PC-9 (cell line): ENCODE data around the gene WNT7A. TPM values are rescaled to one million over a fixed set of nuclear protein-coding genes. Genes with fewer than 3 reads are reported as not detected.

ENCODE experiments used
- BruUV-seq: library from RNA; stranded (reverse); fragments of 400-500 nt; replicated peaks from 2 replicates; lab custom pipeline; 2021; lab: Mats Ljungman, UMichigan
- CTCF ChIA-PET: fragments of 300-600 bp; sonication (Branson Sonifier 250); formaldehyde crosslinking; loops from one replicate; lab custom pipeline; 2022; ENCODE audit warnings: antibody characterized with exemption; lab: Charles Lee
- POLR2A ChIA-PET: fragments of 300-600 bp; sonication (Branson Sonifier 250); formaldehyde crosslinking; loops from one replicate; lab custom pipeline; 2022; ENCODE audit warnings: antibody characterized with exemption; ENCODE audit not compliant: unreplicated experiment; lab: Charles Lee
- DNase-seq, 2 experiments: peaks; one replicate each; pipeline versions ENCODE4 v3.0.0 to v3.0.0-alpha.2; 2015 to 2022; ENCODE audit warnings: mixed read lengths in 1 of 2
- H2AFZ ChIP-seq: fragments of 200-600 bp; sonication (generic); 2 replicates; pipeline ENCODE4 v1.8.1; 2017; ENCODE audit warnings: antibody characterized with exemption
- H3F3A ChIP-seq: fragments of 200-600 bp; sonication (generic); 2 replicates; pipeline ENCODE4 v1.8.1; 2017; ENCODE audit warnings: antibody characterized with exemption, mild to moderate bottlenecking, low read depth; ENCODE audit not compliant: insufficient read depth
- H3K27ac ChIP-seq: fragments of 200-600 bp; sonication (generic); 2 replicates; pipeline ENCODE4 v1.6.1; 2016; ENCODE audit warnings: mixed run types
- H3K27me3 ChIP-seq: fragments of 200-600 bp; sonication (generic); 2 replicates; pipeline ENCODE4 v1.6.1; 2016; ENCODE audit warnings: low read depth, mixed run types; ENCODE audit not compliant: insufficient read depth
- H3K36me3 ChIP-seq: fragments of 200-600 bp; sonication (generic); 2 replicates; pipeline ENCODE4 v1.6.1; 2016; ENCODE audit warnings: low read depth, mixed run types
- H3K4me1 ChIP-seq: fragments of 200-600 bp; sonication (generic); replicated peaks from 2 replicates; pipeline ENCODE4 v1.6.1; 2016; ENCODE audit warnings: mixed run types; ENCODE audit not compliant: insufficient read depth
- H3K4me2 ChIP-seq: fragments of 200-600 bp; sonication (generic); 2 replicates; pipeline ENCODE4 v1.6.1; 2017; ENCODE audit warnings: mixed run types
- H3K4me3 ChIP-seq: fragments of 200-600 bp; sonication (generic); 2 replicates; pipeline ENCODE4 v1.6.1; 2016; ENCODE audit warnings: mixed run types
- H3K79me2 ChIP-seq: fragments of 200-600 bp; sonication (generic); 2 replicates; pipeline ENCODE4 v1.6.1; 2017; ENCODE audit warnings: low read depth, mixed run types
- H3K9me2 ChIP-seq: fragments of 200-600 bp; sonication (generic); 2 replicates; pipeline ENCODE4 v1.8.1; 2017; ENCODE audit warnings: mild to moderate bottlenecking; ENCODE audit not compliant: insufficient read depth
- H3K9me3 ChIP-seq: fragments of 200-600 bp; sonication (generic); 2 replicates; pipeline ENCODE4 v1.8.1; 2016; ENCODE audit warnings: low read depth; ENCODE audit not compliant: insufficient read depth
- H4K20me1 ChIP-seq: fragments of 200-600 bp; sonication (generic); 2 replicates; pipeline ENCODE4 v1.8.1; 2017; ENCODE audit not compliant: insufficient read depth
- CTCF ChIP-seq: fragments of 200-600 bp; sonication (generic); conservative IDR thresholded peaks from 2 replicates; pipeline ENCODE4 v1.6.1; 2017; ENCODE audit warnings: mixed run types, antibody characterized with exemption, mild to moderate bottlenecking, moderate library complexity
- EZH2 ChIP-seq: fragments of 200-600 bp; sonication (generic); IDR thresholded peaks from 2 replicates; pipeline ENCODE4 v1.8.0; 2017; ENCODE audit warnings: antibody characterized with exemption, low read depth
- intact Hi-C: fragments of 100-400 bp; cut with micrococcal nuclease; formaldehyde crosslinking; loops from one replicate; pipeline ENCODE4 v1.10.0; 2022; ENCODE audit not compliant: unreplicated experiment
- total RNA-seq: library from RNA; stranded (reverse); gene quantifications from 2 replicates; pipeline ENCODE4 v1.2.3, GENCODE V29; 2021

Gene WNT7A
- total RNA-seq, 1 experiment from 2014 or later = 6.3 TPM

DNA sequence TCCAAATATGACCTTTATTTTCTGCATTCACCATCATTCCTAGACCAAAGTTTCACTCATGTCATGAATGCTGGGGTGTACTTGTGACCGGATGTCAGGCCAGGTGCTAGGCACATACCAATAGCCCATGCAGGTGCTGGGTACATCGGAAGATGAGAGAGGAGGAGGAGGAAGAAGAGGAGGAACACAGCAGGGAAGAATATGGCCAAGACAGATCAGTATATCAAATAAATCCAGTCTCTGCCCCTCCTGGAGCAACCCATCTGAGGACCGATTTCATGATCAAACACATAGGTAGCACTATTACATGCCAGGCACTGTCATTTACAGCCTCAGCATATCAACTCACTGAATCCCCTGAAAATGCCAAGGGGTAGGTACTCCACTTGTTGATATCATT, 3.0 kb upstream of the WNT7A start:
- Histone ChIP-seq H4K20me1 (no peaks in the 10 kb centered on the region), H3K4me1 (peaks cover 8% of the 10 kb centered on the region), H3K4me2 (no peak overlapping the region), H3K79me2 (peaks cover 16% of the 10 kb centered on the region), H3K9me3 (no peaks in the 10 kb centered on the region), H3F3A (no peaks in the 10 kb centered on the region; the same call in 1 of the 2 replicates), H3K4me3 (no peak overlapping the region), H3K36me3 (no peaks in the 10 kb centered on the region), H3K27ac (no peak overlapping the region), H2AFZ (no peak overlapping the region), H3K9me2 (no peaks in the 10 kb centered on the region), H3K27me3 (no peaks in the 10 kb centered on the region)
- CTCF ChIA-PET = interaction anchor here (3.8 kb wide), 1 partner anchor 225 kb away, joined by 37 read pairs; no protein-coding TSS in a partner anchor
- no peak for DNase-seq
- no TSS peak for BruUV-seq
- intact Hi-C loops = loop anchor here (10.0 kb wide), 1 partner anchor 1008 kb away; no protein-coding TSS in a partner anchor
- POLR2A ChIA-PET = no interaction called here
- TF ChIP-seq EZH2 (no peak), CTCF (no peak)

- BruUV-seq = no TSS peak
- peaks cover 11% of the 10 kb centered on the region; the same call in 1 of the 2 replicates for H3F3A ChIP-seq
- intact Hi-C loops = loop anchor here (2.0 to 10.0 kb wide), 2 partner anchors 117 to 1007 kb away; no protein-coding TSS in a partner anchor
- TF ChIP-seq EZH2 = no peak
- no peaks in the 10 kb centered on the region for H4K20me1 ChIP-seq
- DNase-seq = no peak
- H3K9me2 ChIP-seq = no peaks in the 10 kb centered on the region
- H3K36me3 ChIP-seq = no peaks in the 10 kb centered on the region
- H3K4me2 ChIP-seq = no peak overlapping the region
- no peaks in the 10 kb centered on the region for H3K9me3 ChIP-seq
- H3K27ac ChIP-seq = no peak overlapping the region
- H3K4me3 ChIP-seq = no peak overlapping the region
- no peak overlapping the region for H2AFZ ChIP-seq
- peaks cover 27% of the 10 kb centered on the region for H3K79me2 ChIP-seq
- H3K27me3 ChIP-seq = no peaks in the 10 kb centered on the region
- ChIA-PET POLR2A (no interaction called here), CTCF (interaction anchor here (0.5 to 3.8 kb wide), 5 partner anchors 9 to 402 kb away, joined by 3 to 37 read pairs (median 7); partner anchors contain the start of gene HDAC11)
- H3K4me1 ChIP-seq = peaks cover 19% of the 10 kb centered on the region
These were observed 1.9 kb upstream of the WNT7A start for GRCh38 chr3:13881536-13882410.

GRCh38 chr3:13880811-13881156, 913 bp upstream of the WNT7A start:
- H3K4me3 ChIP-seq = peak overlapping the region; percentile 85
- H3F3A ChIP-seq = peaks cover 12% of the 10 kb centered on the region; the same call in 1 of the 2 replicates
- no TSS peak for BruUV-seq
- intact Hi-C loops = loop anchor here (1.0 to 10.0 kb wide), 3 partner anchors 116 to 1006 kb away; no protein-coding TSS in a partner anchor
- no peaks in the 10 kb centered on the region for H3K9me3 ChIP-seq
- peak overlapping the region; percentile 99 for H3K4me2 ChIP-seq
- H3K27me3 ChIP-seq = no peaks in the 10 kb centered on the region
- CTCF ChIA-PET = interaction anchor here (0.6 to 3.8 kb wide), 8 partner anchors 10 to 401 kb away, joined by 3 to 37 read pairs (median 6); partner anchors contain the start of gene HDAC11
- POLR2A ChIA-PET = interaction anchor here (0.6 to 0.8 kb wide), 3 partner anchors 100 to 385 kb away, joined by 4 to 12 read pairs (median 5); no protein-coding TSS in a partner anchor
- TF ChIP-seq EZH2 (no peak), CTCF (peak; percentile 52)
- H3K36me3 ChIP-seq = 0 out of 2 replicates have a peak, but pooled peaks cover 5% of the 10 kb centered on the region
- H3K4me1 ChIP-seq = peaks cover 29% of the 10 kb centered on the region
- no peak for DNase-seq
- no peaks in the 10 kb centered on the region for H3K9me2 ChIP-seq
- peak overlapping the region; percentile 84 for H2AFZ ChIP-seq
- H3K27ac ChIP-seq = no peak overlapping the region
- peaks cover 37% of the 10 kb centered on the region for H3K79me2 ChIP-seq
- H4K20me1 ChIP-seq = no peaks in the 10 kb centered on the region
